Measurements from ENCODE around the gene TBC1D24. TPM values are rescaled to one million over a fixed set of nuclear protein-coding genes. Genes with fewer than 3 reads are reported as not detected.

TBC1D24 gene
- total and polyA plus RNA-seq, 9 of the 15 experiments (the other 6 are each of a cell fraction or from before 2014, with no cell fraction given), result 1.7 to 22.6 (median 7.2) TPM

GRCh38 chr16:2507052-2507659 lies 32.2 kb downstream of the TBC1D24 start:
- in situ Hi-C loops (cut with MboI), result no loop called here
- FAIRE-seq (no peak), DNase-seq (ENCODE audit: extremely low read depth in 1 of 4, low spot score in 3 of 4) (no peak), ATAC-seq (no peak; the same call in 2 of the 3 replicates)
- Histone ChIP-seq H3K27me3 (ENCODE audit: control insufficient read depth in 2 of 2, insufficient read depth in 2 of 2, low read length in 2 of 2) (no peaks in the 10 kb centered on the region), H3K9ac (ENCODE audit: insufficient read depth in 1 of 2, low read depth in 2 of 2, low read length in 2 of 2) (peak overlapping the region in 1 of 2 experiments; percentile 66; a peak in 1 of 4 replicates), H3K4me1 (replicated peaks in 1 of 2; ENCODE audit: control insufficient read depth in 2 of 2, insufficient read depth in 2 of 2, low read length in 2 of 2) (peaks cover 21 to 56% of the 10 kb centered on the region in 2 experiments), H4K20me1 (replicated peaks; ENCODE audit: control insufficient read depth, insufficient read depth, low read length) (peaks cover 3% of the 10 kb centered on the region; the same call in 1 of the 2 replicates), H3K4me2 (ENCODE audit: insufficient read depth, low read length) (no peak overlapping the region), H2AFZ (ENCODE audit: low read depth, low read length) (no peak overlapping the region), H3K9me1 (ENCODE audit: control insufficient read depth, insufficient read depth, low read length) (no peaks in the 10 kb centered on the region), H3K36me3 (ENCODE audit: control insufficient read depth, insufficient read depth, low read length) (peaks cover 16% of the 10 kb centered on the region; the same call in 1 of the 3 replicates), H3K27ac (ENCODE audit: extremely low read depth, low read depth, low read length) (no peak overlapping the region), H3K4me3 (no peak overlapping the region), H3K9me3 (replicated peaks; ENCODE audit: control insufficient read depth, insufficient read depth, low read depth, low read length) (no peaks in the 10 kb centered on the region), H3K79me2 (ENCODE audit: control insufficient read depth, insufficient read depth, low read length) (no peaks in the 10 kb centered on the region; the same call in 2 of the 3 replicates)
- CTCF ChIA-PET (ENCODE audit: low intra/inter-chr PET ratio), result interaction anchor here (0.6 kb wide), 1 partner anchor 900 kb away, joined by 3 read pairs; no protein-coding TSS in a partner anchor
- BruUV-seq (replicated peaks), result no TSS peak
- intact Hi-C loops (cut with micrococcal nuclease), result loop anchor here (10.0 kb wide), 1 partner anchor 162 kb away; the partner anchor contains the start of gene ABCA3
- WGBS (ENCODE audit: insufficient coverage, low coverage, missing lambda C conversion rate), result 81% methylated on average over 14 of the region's 14 CpGs
- no peak for TF ChIP-seq ZNF586 (CRISPR knock-in tag; conservative IDR thresholded peaks at IDR 0.05)
- POLR2A ChIA-PET, result interaction anchor here (0.6 kb wide), 1 partner anchor 1394 kb away, joined by 3 read pairs; no protein-coding TSS in a partner anchor

- in situ Hi-C loops (cut with MboI), result no loop called here
- intact Hi-C loops (cut with micrococcal nuclease), result loop anchor here (10.0 kb wide), 1 partner anchor 163 kb away; the partner anchor contains the start of gene ABCA3
Observed at GRCh38 chr16:2507665-2508064, 32.7 kb downstream of the TBC1D24 start.

More at GRCh38 chr16:2507665-2508064, 32.7 kb downstream of the TBC1D24 start:
- Histone ChIP-seq H4K20me1 (replicated peaks; ENCODE audit: control insufficient read depth, insufficient read depth, low read length) (0 out of 2 replicates have a peak, but pooled peaks cover 3% of the 10 kb centered on the region), H3K9ac (ENCODE audit: insufficient read depth in 1 of 2, low read depth in 2 of 2, low read length in 2 of 2) (peak overlapping the region in 1 of 2 experiments; percentile 66; a peak in 1 of 4 replicates), H3K4me3 (no peak overlapping the region), H3K27me3 (ENCODE audit: control insufficient read depth in 2 of 2, insufficient read depth in 2 of 2, low read length in 2 of 2) (no peaks in the 10 kb centered on the region), H3K4me1 (replicated peaks in 1 of 2; ENCODE audit: control insufficient read depth in 2 of 2, insufficient read depth in 2 of 2, low read length in 2 of 2) (peaks cover 26 to 56% of the 10 kb centered on the region in 2 experiments), H3K36me3 (ENCODE audit: control insufficient read depth, insufficient read depth, low read length) (peaks cover 11% of the 10 kb centered on the region; the same call in 1 of the 3 replicates), H3K4me2 (ENCODE audit: insufficient read depth, low read length) (no peak overlapping the region), H3K9me1 (ENCODE audit: control insufficient read depth, insufficient read depth, low read length) (no peaks in the 10 kb centered on the region), H3K79me2 (ENCODE audit: control insufficient read depth, insufficient read depth, low read length) (no peaks in the 10 kb centered on the region; the same call in 2 of the 3 replicates), H3K9me3 (replicated peaks; ENCODE audit: control insufficient read depth, insufficient read depth, low read depth, low read length) (no peaks in the 10 kb centered on the region), H2AFZ (ENCODE audit: low read depth, low read length) (no peak overlapping the region), H3K27ac (ENCODE audit: extremely low read depth, low read depth, low read length) (no peak overlapping the region)
- WGBS (ENCODE audit: insufficient coverage, low coverage, missing lambda C conversion rate), result 92% methylated on average over 10 of the region's 11 CpGs
- no peak for ATAC-seq
- CTCF ChIA-PET (ENCODE audit: low intra/inter-chr PET ratio), result no interaction called here
- no peak for TF ChIP-seq KLF1 (tag; IDR thresholded peaks at IDR 0.05)
- no peak for TF ChIP-seq HMBOX1 (IDR thresholded peaks at IDR 0.05)
- no peak for TF ChIP-seq NFXL1 (CRISPR knock-in tag; IDR thresholded peaks at IDR 0.05)
- TF ChIP-seq ILK (tag; IDR thresholded peaks at IDR 0.05; ENCODE audit: borderline replicate concordance, low read depth), result no peak
- no peak for TF ChIP-seq EZH2 (IDR thresholded peaks at IDR 0.05; ENCODE audit: borderline replicate concordance, low read depth, low read length)
- TF ChIP-seq STAT5B (CRISPR knock-in tag; IDR thresholded peaks at IDR 0.05), result no peak
- no peak for FAIRE-seq
- DNase-seq (ENCODE audit: extremely low read depth in 1 of 4, low spot score in 3 of 4), result no peak
- POLR2A ChIA-PET, result interaction anchor here (0.6 kb wide), 1 partner anchor 1394 kb away, joined by 3 read pairs; no protein-coding TSS in a partner anchor
- BruUV-seq (replicated peaks), result no TSS peak
